ENCODE measurements around the gene PRPF38A. TPM values are rescaled to one million over a fixed set of nuclear protein-coding genes. Genes with fewer than 3 reads are reported as not detected.

Gene PRPF38A
- polyA plus RNA-seq, 2 of the 4 experiments (the other 2 are of a cell fraction) = 12.9 to 30.4 TPM

GRCh38 chr1:52399629-52400028, 4.8 kb upstream of the PRPF38A start (continued):
- TF ChIP-seq REST (IDR thresholded peaks at IDR 0.05) (no peak), EP300 (IDR thresholded peaks at IDR 0.05) (no peak), HOXB5 (CRISPR knock-in tag; IDR thresholded peaks at IDR 0.05) (no peak), TFCP2L1 (CRISPR knock-in tag; IDR thresholded peaks at IDR 0.05) (no peak), POLR2AphosphoS2 (conservative IDR thresholded peaks at IDR 0.05; ENCODE audit: low read length) (no peak), RFX5 (IDR thresholded peaks at IDR 0.05) (no peak), KDM1A (IDR thresholded peaks at IDR 0.05; ENCODE audit: low read depth) (no peak), JUNB (IDR thresholded peaks at IDR 0.05) (no peak), BCL3 (IDR thresholded peaks at IDR 0.05) (no peak)

GRCh38 chr1:52400131-52400530, 4.3 kb upstream of the PRPF38A start:
- Histone ChIP-seq H3K4me2 (no peak overlapping the region), H3K4me1 (peaks cover 13% of the 10 kb centered on the region; the same call in 2 of the 3 replicates), H3K4me3 (no peak overlapping the region), H3K27ac (no peak overlapping the region), H3K9me3 (no peaks in the 10 kb centered on the region)
- no peak for TF ChIP-seq FOSL2 (IDR thresholded peaks at IDR 0.05)
- 0 out of 2 replicates have a peak, but pooled peaks have one; percentile 9 for TF ChIP-seq FOSL2 (CRISPR knock-in tag; IDR thresholded peaks at IDR 0.05)
- no peak for TF ChIP-seq ESRRA (IDR thresholded peaks at IDR 0.05; ENCODE audit: borderline replicate concordance, low read length)
- CTCF ChIA-PET = no interaction called here
- DNase-seq (ENCODE audit: low read depth in 1 of 2, low spot score in 1 of 2) (no peak), FAIRE-seq (no peak), ATAC-seq (no peak)
- WGBS (ENCODE audit: missing lambda C conversion rate) = 88% methylated on average over 6 of the region's 6 CpGs
- POLR2A ChIA-PET = no interaction called here

- DNase-seq (ENCODE audit: low read depth in 1 of 2, low spot score in 1 of 2) (no peak), FAIRE-seq (no peak), ATAC-seq (no peak)
- ChIA-PET POLR2A (no interaction called here), CTCF (no interaction called here)
- H3K4me2 ChIP-seq = peak overlapping the region; percentile 94
- peak overlapping the region; percentile 93 to 94; a peak in 5 of 6 replicates for H3K27ac ChIP-seq
- peaks cover 21% of the 10 kb centered on the region; the same call in 2 of the 3 replicates for H3K4me1 ChIP-seq
- TF ChIP-seq MAFK (IDR thresholded peaks at IDR 0.05; ENCODE audit: partially characterized antibody) (no peak), JUNB (IDR thresholded peaks at IDR 0.05) (no peak), FOXS1 (CRISPR knock-in tag; IDR thresholded peaks at IDR 0.05) (no peak), CBX2 (IDR thresholded peaks at IDR 0.05; ENCODE audit: borderline replicate concordance, low read depth) (no peak)
- 9% methylated on average over 3 of the region's 3 CpGs for WGBS (ENCODE audit: missing lambda C conversion rate)
- peak overlapping the region; percentile 93 for H3K4me3 ChIP-seq
- no peaks in the 10 kb centered on the region for H3K9me3 ChIP-seq
These were observed 1.6 kb upstream of the PRPF38A start for GRCh38 chr1:52402860-52403240.

- no peaks in the 10 kb centered on the region for H3K9me3 ChIP-seq
- no peak for FAIRE-seq
- peak overlapping the region; percentile 94 for H3K4me2 ChIP-seq
- POLR2A ChIA-PET = interaction anchor here (0.5 to 1.7 kb wide), 6 partner anchors 38 to 506 kb away, joined by 3 to 10 read pairs (median 5); partner anchors contain the start of genes TUT4 and ZYG11A
- H3K27ac ChIP-seq = peak overlapping the region; percentile 93 to 94
- ATAC-seq = peak; percentile 72 to 80
- TF ChIP-seq KDM1A (IDR thresholded peaks at IDR 0.05; ENCODE audit: low read depth) = no peak
- peak; percentile 32 for TF ChIP-seq MAFK (IDR thresholded peaks at IDR 0.05; ENCODE audit: partially characterized antibody)
- WGBS (ENCODE audit: missing lambda C conversion rate) = 3% methylated on average over 16 of the region's 16 CpGs
- peak; percentile 57 to 74 for DNase-seq (ENCODE audit: low read depth in 1 of 2, low spot score in 1 of 2)
- H3K4me3 ChIP-seq = peak overlapping the region; percentile 93
- H3K4me1 ChIP-seq = peaks cover 21% of the 10 kb centered on the region; the same call in 2 of the 3 replicates
- CTCF ChIA-PET = interaction anchor here (1.1 to 1.4 kb wide), 2 partner anchors 11 to 37 kb away, joined by 3 read pairs; partner anchors contain the start of gene CC2D1B
These were observed 761 bp upstream of the PRPF38A start for GRCh38 chr1:52403566-52404115.
